ENCODE results near the gene SGF29. TPM values are rescaled to one million over a fixed set of nuclear protein-coding genes. Genes with fewer than 3 reads are reported as not detected.

SGF29 gene
- total and polyA plus RNA-seq, 2 of the 8 experiments (the other 6 are each of a cell fraction or from before 2014, with no cell fraction given), result 3.1 to 22.7 TPM

DNA sequence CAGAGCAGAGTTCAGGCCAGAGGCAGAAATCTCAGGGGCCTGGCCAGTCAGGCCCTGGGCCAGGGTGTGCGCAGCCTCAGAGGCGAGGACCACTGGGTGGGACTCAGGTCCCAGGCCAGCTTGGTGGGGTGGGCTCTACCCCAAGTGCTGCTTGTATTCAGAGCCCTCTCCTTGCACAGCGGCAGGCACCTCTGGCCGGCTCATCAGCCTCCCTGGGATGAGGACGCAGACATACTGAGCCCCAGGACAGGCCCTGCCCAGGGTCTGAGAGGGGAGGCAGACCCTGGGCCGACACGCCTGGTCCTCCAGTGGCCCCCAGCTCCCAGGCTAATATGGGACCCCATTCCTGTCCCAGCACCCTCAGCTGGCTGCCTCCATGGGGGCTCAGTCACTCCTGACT, 39.5 kb upstream of the SGF29 start:
- H3K9me3 ChIP-seq (ENCODE audit: insufficient read depth in 2 of 2, low read depth in 1 of 2, low read length in 1 of 2), result no peaks in the 10 kb centered on the region
- DNase-seq (ENCODE audit: low read depth in 1 of 2, low spot score in 2 of 2) (no peak), FAIRE-seq (no peak)
- H4K91ac ChIP-seq (replicated peaks; ENCODE audit: insufficient read length, low read length), result no peak overlapping the region
- no peak for TF ChIP-seq ASH2L (IDR thresholded peaks at IDR 0.05; ENCODE audit: low read length)
- no peak for TF ChIP-seq SP1 (IDR thresholded peaks at IDR 0.05; ENCODE audit: low read depth, low read length)
- no peak overlapping the region for H2BK12ac ChIP-seq (ENCODE audit: low read depth, low read length)
- no peak overlapping the region for H3K4me3 ChIP-seq (ENCODE audit: extremely low read depth in 1 of 4, insufficient read depth in 2 of 4, low read depth in 3 of 4, low read length in 4 of 4)
- WGBS, 2 experiments (ENCODE audit: extremely low coverage in 1 of 2, insufficient coverage in 1 of 2, insufficient read length in 1 of 2, insufficient replicate concordance in 2 of 2, low coverage in 1 of 2, low lambda C conversion rate in 2 of 2, missing lambda C conversion rate in 1 of 2), result 87% methylated on average over 5 of the region's 7 CpGs; no CpG with 5 or more reads in 1 of the 2 experiments
- no peak overlapping the region for H3K14ac ChIP-seq (ENCODE audit: insufficient read length)
- H3K79me1 ChIP-seq (ENCODE audit: low read depth, low read length), result no peaks in the 10 kb centered on the region
- no peak overlapping the region for H2AK5ac ChIP-seq (ENCODE audit: low read depth, low read length)
- no peak overlapping the region for H2BK5ac ChIP-seq (ENCODE audit: low read depth, low read length)
- no peak overlapping the region for H2AFZ ChIP-seq (ENCODE audit: low read length)
- H3K56ac ChIP-seq (replicated peaks; ENCODE audit: insufficient read length, low read depth, low read length), result no peak overlapping the region
- no peak overlapping the region for H3K4me2 ChIP-seq (ENCODE audit: insufficient read depth in 1 of 2, low read depth in 2 of 2, low read length in 2 of 2)
- POLR2A ChIA-PET (ENCODE audit: partially characterized antibody), result no interaction called here
- H3K9ac ChIP-seq (replicated peaks in 1 of 4; ENCODE audit: extremely low read depth in 1 of 4, low read depth in 3 of 4, low read length in 3 of 4), result no peak overlapping the region
- H3K36me3 ChIP-seq (ENCODE audit: control insufficient read depth in 2 of 4, insufficient read depth in 4 of 4, low read length in 3 of 4), result no peaks in the 10 kb centered on the region
- no peak overlapping the region for H2BK120ac ChIP-seq (replicated peaks; ENCODE audit: low read depth, low read length)
- H4K20me1 ChIP-seq (replicated peaks in 1 of 2; ENCODE audit: control insufficient read depth in 1 of 2, insufficient read depth in 2 of 2, low read length in 2 of 2), result no peaks in the 10 kb centered on the region
- no peak overlapping the region for H3K4ac ChIP-seq (replicated peaks; ENCODE audit: insufficient read length, low read depth, low read length)
- H4K8ac ChIP-seq (ENCODE audit: extremely low read depth, insufficient read depth, low read length), result peak overlapping the region; percentile 51; the same call in 1 of the 2 replicates
- H3K23ac ChIP-seq (ENCODE audit: insufficient read length), result no peak overlapping the region
- no peak overlapping the region for H3K18ac ChIP-seq (ENCODE audit: extremely low read depth, low read length)
- H4K5ac ChIP-seq (ENCODE audit: insufficient read length, low read depth, low read length), result no peak overlapping the region
- no peaks in the 10 kb centered on the region for H3K79me2 ChIP-seq (ENCODE audit: control insufficient read depth in 1 of 2, insufficient read depth in 2 of 2, low read length in 2 of 2)
- CTCF ChIA-PET (ENCODE audit: partially characterized antibody), result interaction anchor here (0.8 to 1.5 kb wide), 2 partner anchors 11 to 23 kb away, joined by 3 read pairs; no protein-coding TSS in a partner anchor
- H3K27ac ChIP-seq (ENCODE audit: low read depth, low read length), result no peak overlapping the region
- H2BK20ac ChIP-seq (ENCODE audit: low read length), result no peak overlapping the region
- H3K27me3 ChIP-seq (replicated peaks in 1 of 4; ENCODE audit: control insufficient read depth in 3 of 4, extremely low read depth in 1 of 4, insufficient read depth in 3 of 4, low read length in 3 of 4), result no peaks in the 10 kb centered on the region
- H3K23me2 ChIP-seq (ENCODE audit: low read depth, low read length), result no peaks in the 10 kb centered on the region
- no peak overlapping the region for H2BK15ac ChIP-seq (ENCODE audit: low read length)
- H3K4me1 ChIP-seq (replicated peaks in 1 of 4; ENCODE audit: control insufficient read depth in 3 of 4, insufficient read depth in 4 of 4, low read length in 3 of 4), result no peaks in the 10 kb centered on the region

Measured in H1 (cell line).